ENCODE results near the gene GULP1. TPM values are rescaled to one million over a fixed set of nuclear protein-coding genes. Genes with fewer than 3 reads are reported as not detected.
"Not testable (repeated sequence)": the region's sequence is repeated elsewhere in the genome, so short reads cannot be mapped to it uniquely, and the experiment has no call there.

GULP1 gene
- total and polyA plus RNA-seq, 7 experiments from 2014 or later = not detected

- intact Hi-C loops (cut with micrococcal nuclease) = no loop called here
- no peaks in the 10 kb centered on the region for H3K4me1 ChIP-seq (ENCODE audit: control insufficient read depth in 2 of 2, insufficient read depth in 2 of 2, low read length in 2 of 2)
- CTCF ChIA-PET = no interaction called here
- Mint-ChIP-seq H3K36me3 (no peaks in the 10 kb centered on the region), H3K4me1 (no peaks in the 10 kb centered on the region), H3K27me3 (no peaks in the 10 kb centered on the region), H3K27ac (no peak overlapping the region), H3K4me3 (no peak overlapping the region), H3K9me3 (peaks cover 0 to 7% (median 2%) of the 10 kb centered on the region in 11 donors)
- no peak overlapping the region for H3K4me3 ChIP-seq (ENCODE audit: low read length)
- POLR2A ChIA-PET = no interaction called here
- no peak overlapping the region for H3K27ac ChIP-seq (ENCODE audit: low read depth, low read length)
- H3K27me3 ChIP-seq (ENCODE audit: control insufficient read depth in 2 of 2, insufficient read depth in 2 of 2, low read length in 2 of 2) = no peaks in the 10 kb centered on the region
- no peak for DNase-seq
- H3K9me3 ChIP-seq (ENCODE audit: control insufficient read depth in 2 of 3, low read length in 3 of 3) = no peaks in the 10 kb centered on the region
- H3K36me3 ChIP-seq (ENCODE audit: control insufficient read depth in 2 of 3, insufficient read depth in 3 of 3, low read length in 3 of 3) = no peaks in the 10 kb centered on the region
- no peak for ATAC-seq
Measured at GRCh38 chr2:188278388-188279092, 13.1 kb upstream of the GULP1 start.

DNA sequence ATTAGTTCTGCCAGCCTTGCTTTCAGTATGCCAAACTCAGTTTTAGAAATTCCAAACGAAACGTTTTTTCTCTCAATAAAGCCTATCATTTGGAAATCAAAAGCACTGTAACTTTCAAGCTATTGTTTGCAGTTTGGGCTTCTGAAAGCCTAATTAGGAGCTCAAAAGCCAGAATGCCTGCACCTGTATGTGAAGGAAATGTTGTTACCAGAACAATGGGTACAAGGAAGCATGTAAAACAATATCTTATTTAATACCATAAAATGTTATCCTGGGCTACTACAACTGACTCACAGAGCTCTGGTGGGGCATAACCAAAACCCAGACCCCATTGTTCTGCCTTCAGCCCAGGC lies 12.6 kb upstream of the GULP1 start:
- intact Hi-C loops (cut with micrococcal nuclease) = no loop called here
- Histone ChIP-seq H3K36me3 (ENCODE audit: control insufficient read depth in 2 of 3, insufficient read depth in 3 of 3, low read length in 3 of 3) (no peaks in the 10 kb centered on the region), H3K27ac (ENCODE audit: low read depth, low read length) (no peak overlapping the region), H3K4me3 (ENCODE audit: low read length) (no peak overlapping the region), H3K9me3 (ENCODE audit: control insufficient read depth in 2 of 3, low read length in 3 of 3) (no peaks in the 10 kb centered on the region), H3K4me1 (ENCODE audit: control insufficient read depth in 2 of 2, insufficient read depth in 2 of 2, low read length in 2 of 2) (no peaks in the 10 kb centered on the region), H3K27me3 (ENCODE audit: control insufficient read depth in 2 of 2, insufficient read depth in 2 of 2, low read length in 2 of 2) (no peaks in the 10 kb centered on the region)
- H3K27ac Mint-ChIP-seq = no peak overlapping the region
- CTCF ChIA-PET = no interaction called here
- peaks cover 0 to 7% (median 2%) of the 10 kb centered on the region in 11 donors for H3K9me3 Mint-ChIP-seq
- no peaks in the 10 kb centered on the region for H3K36me3 Mint-ChIP-seq
- no peaks in the 10 kb centered on the region for H3K27me3 Mint-ChIP-seq
- no peak for ATAC-seq
- POLR2A ChIA-PET = interaction anchor here (0.6 kb wide), 1 partner anchor 49 kb away, joined by 3 read pairs; no protein-coding TSS in a partner anchor
- no peaks in the 10 kb centered on the region for H3K4me1 Mint-ChIP-seq
- no peak for DNase-seq
- no peak overlapping the region for H3K4me3 Mint-ChIP-seq

GRCh38 chr2:188280811-188281222 lies 10.9 kb upstream of the GULP1 start:
- Mint-ChIP-seq H3K27ac (no peak overlapping the region), H3K27me3 (no peaks in the 10 kb centered on the region), H3K9me3 (peaks cover 0 to 7% (median under 1%) of the 10 kb centered on the region in 11 donors), H3K4me1 (no peaks in the 10 kb centered on the region), H3K36me3 (no peaks in the 10 kb centered on the region), H3K4me3 (no peak overlapping the region)
- DNase-seq (no peak), ATAC-seq (no peak)
- H3K4me3 ChIP-seq (ENCODE audit: low read length) = no peak overlapping the region
- H3K9me3 ChIP-seq (ENCODE audit: control insufficient read depth in 2 of 3, low read length in 3 of 3) = no peaks in the 10 kb centered on the region
- H3K36me3 ChIP-seq (ENCODE audit: control insufficient read depth in 2 of 3, insufficient read depth in 3 of 3, low read length in 3 of 3) = no peaks in the 10 kb centered on the region
- no peaks in the 10 kb centered on the region for H3K4me1 ChIP-seq (ENCODE audit: control insufficient read depth in 2 of 2, insufficient read depth in 2 of 2, low read length in 2 of 2)
- no peak overlapping the region for H3K27ac ChIP-seq (ENCODE audit: low read depth, low read length)
- H3K27me3 ChIP-seq (ENCODE audit: control insufficient read depth in 2 of 2, insufficient read depth in 2 of 2, low read length in 2 of 2) = no peaks in the 10 kb centered on the region
- intact Hi-C loops (cut with micrococcal nuclease) = no loop called here
- ChIA-PET CTCF (no interaction called here), POLR2A (no interaction called here)

GRCh38 chr2:188282907-188283306 lies 8.8 kb upstream of the GULP1 start:
- ChIA-PET CTCF (no interaction called here), POLR2A (no interaction called here)
- intact Hi-C loops (cut with micrococcal nuclease) = no loop called here
- DNase-seq = no peak
- no peak overlapping the region for H3K27ac ChIP-seq (ENCODE audit: low read depth, low read length)
- H3K36me3 ChIP-seq (ENCODE audit: control insufficient read depth in 2 of 3, insufficient read depth in 3 of 3, low read length in 3 of 3) = no peaks in the 10 kb centered on the region
- no peaks in the 10 kb centered on the region for H3K9me3 ChIP-seq (ENCODE audit: control insufficient read depth in 2 of 3, low read length in 3 of 3)
- H3K27me3 Mint-ChIP-seq = no peaks in the 10 kb centered on the region
- H3K9me3 Mint-ChIP-seq = peaks cover 0 to 8% (median 2%) of the 10 kb centered on the region in 11 donors
- H3K4me1 Mint-ChIP-seq = no peaks in the 10 kb centered on the region
- no peak overlapping the region for H3K4me3 ChIP-seq (ENCODE audit: low read length)
- no peaks in the 10 kb centered on the region for H3K4me1 ChIP-seq (ENCODE audit: control insufficient read depth in 2 of 2, insufficient read depth in 2 of 2, low read length in 2 of 2)
- no peaks in the 10 kb centered on the region for H3K36me3 Mint-ChIP-seq
- no peak overlapping the region for H3K27ac Mint-ChIP-seq
- no peaks in the 10 kb centered on the region for H3K27me3 ChIP-seq (ENCODE audit: control insufficient read depth in 2 of 2, insufficient read depth in 2 of 2, low read length in 2 of 2)
- ATAC-seq = no peak
- no peak overlapping the region for H3K4me3 Mint-ChIP-seq

DNA sequence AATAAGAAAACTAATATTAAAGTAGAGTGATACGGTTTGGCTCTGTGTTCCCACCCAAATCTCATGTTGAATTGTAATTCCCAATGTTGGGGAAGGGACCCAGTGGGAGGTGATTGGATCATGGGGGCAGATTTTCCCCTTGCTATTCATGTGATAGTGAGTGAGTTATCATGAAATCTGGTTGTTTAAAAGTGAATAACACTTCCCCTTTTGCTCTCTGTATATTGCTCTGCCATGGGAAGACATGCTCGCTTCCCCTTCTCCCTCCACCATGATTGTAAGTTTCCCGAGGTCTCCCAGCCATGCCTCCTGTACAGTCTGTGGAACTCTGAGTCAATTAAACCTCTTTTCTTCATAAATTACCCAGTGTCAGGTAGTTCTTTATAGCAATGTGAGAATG lies 7.4 kb upstream of the GULP1 start:
- H3K27me3 ChIP-seq (ENCODE audit: control insufficient read depth in 2 of 2, insufficient read depth in 2 of 2, low read length in 2 of 2); intact Hi-C loops (cut with micrococcal nuclease); ATAC-seq; H3K9me3 Mint-ChIP-seq; DNase-seq; H3K27ac Mint-ChIP-seq; H3K9me3 ChIP-seq (ENCODE audit: control insufficient read depth in 2 of 3, low read length in 3 of 3); POLR2A ChIA-PET; H3K4me3 ChIP-seq (ENCODE audit: low read length); H3K4me1 Mint-ChIP-seq; CTCF ChIA-PET; H3K27me3 Mint-ChIP-seq; H3K4me1 ChIP-seq (ENCODE audit: control insufficient read depth in 2 of 2, insufficient read depth in 2 of 2, low read length in 2 of 2); H3K4me3 Mint-ChIP-seq; H3K27ac ChIP-seq (ENCODE audit: low read depth, low read length); H3K36me3 Mint-ChIP-seq; H3K36me3 ChIP-seq (ENCODE audit: control insufficient read depth in 2 of 3, insufficient read depth in 3 of 3, low read length in 3 of 3): not testable (repeated sequence)

GRCh38 chr2:188285049-188285448 lies 6.6 kb upstream of the GULP1 start:
- intact Hi-C loops (cut with micrococcal nuclease) = no loop called here
- no peaks in the 10 kb centered on the region for H3K4me1 ChIP-seq (ENCODE audit: control insufficient read depth in 2 of 2, insufficient read depth in 2 of 2, low read length in 2 of 2)
- H3K27ac Mint-ChIP-seq = no peak overlapping the region
- no peaks in the 10 kb centered on the region for H3K4me1 Mint-ChIP-seq
- H3K4me3 Mint-ChIP-seq = no peak overlapping the region
- H3K4me3 ChIP-seq (ENCODE audit: low read length) = no peak overlapping the region
- H3K27me3 Mint-ChIP-seq = peaks cover 0 to 9% (median 0%) of the 10 kb centered on the region in 5 donors
- peaks cover 0 to 8% (median 2%) of the 10 kb centered on the region in 11 donors for H3K9me3 Mint-ChIP-seq
- ChIA-PET CTCF (no interaction called here), POLR2A (no interaction called here)
- H3K36me3 ChIP-seq (ENCODE audit: control insufficient read depth in 2 of 3, insufficient read depth in 3 of 3, low read length in 3 of 3) = no peaks in the 10 kb centered on the region
- no peaks in the 10 kb centered on the region for H3K9me3 ChIP-seq (ENCODE audit: control insufficient read depth in 2 of 3, low read length in 3 of 3)
- H3K27me3 ChIP-seq (ENCODE audit: control insufficient read depth in 2 of 2, insufficient read depth in 2 of 2, low read length in 2 of 2) = no peaks in the 10 kb centered on the region
- ATAC-seq (no peak), DNase-seq (no peak)
- no peaks in the 10 kb centered on the region for H3K36me3 Mint-ChIP-seq
- H3K27ac ChIP-seq (ENCODE audit: low read depth, low read length) = no peak overlapping the region

DNA sequence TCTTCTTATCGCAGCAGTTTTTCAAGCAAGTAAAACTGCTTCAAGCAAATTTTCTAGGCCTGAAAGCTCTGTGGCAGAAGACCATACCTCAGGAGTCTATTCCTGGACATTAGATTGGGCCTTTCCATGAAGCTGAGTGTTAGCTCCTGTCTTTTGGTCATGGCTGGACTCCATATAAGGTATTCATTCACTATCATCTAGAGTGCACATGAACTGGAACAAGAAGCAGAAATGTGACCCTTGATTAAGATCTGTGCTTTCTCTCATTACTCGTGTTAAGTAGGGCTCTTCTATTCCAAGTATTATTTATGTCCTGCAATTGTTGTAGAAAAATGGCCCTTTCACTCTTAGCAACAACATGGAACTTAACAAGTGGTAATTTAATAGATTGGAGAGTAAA lies 5.9 kb upstream of the GULP1 start:
- intact Hi-C loops (cut with micrococcal nuclease) = no loop called here
- no peaks in the 10 kb centered on the region for H3K27me3 ChIP-seq (ENCODE audit: control insufficient read depth in 2 of 2, insufficient read depth in 2 of 2, low read length in 2 of 2)
- Mint-ChIP-seq H3K27me3 (peaks cover 2 to 14% (median 5%) of the 10 kb centered on the region in 5 donors), H3K27ac (no peak overlapping the region), H3K36me3 (no peaks in the 10 kb centered on the region), H3K4me3 (no peak overlapping the region), H3K9me3 (peaks cover 0 to 8% (median 2%) of the 10 kb centered on the region in 11 donors), H3K4me1 (peaks cover 0 to 2% (median 0%) of the 10 kb centered on the region in 7 donors)
- no peak overlapping the region for H3K27ac ChIP-seq (ENCODE audit: low read depth, low read length)
- H3K4me1 ChIP-seq (ENCODE audit: control insufficient read depth in 2 of 2, insufficient read depth in 2 of 2, low read length in 2 of 2) = no peaks in the 10 kb centered on the region
- CTCF ChIA-PET = no interaction called here
- no peaks in the 10 kb centered on the region for H3K9me3 ChIP-seq (ENCODE audit: control insufficient read depth in 2 of 3, low read length in 3 of 3)
- no peak overlapping the region for H3K4me3 ChIP-seq (ENCODE audit: low read length)
- DNase-seq = no peak
- no peak for ATAC-seq
- POLR2A ChIA-PET = no interaction called here
- H3K36me3 ChIP-seq (ENCODE audit: control insufficient read depth in 2 of 3, insufficient read depth in 3 of 3, low read length in 3 of 3) = no peaks in the 10 kb centered on the region
